ENCODE measurements around the gene TRIM60.
"Not testable (repeated sequence)": the region's sequence is repeated elsewhere in the genome, so short reads cannot be mapped to it uniquely, and the experiment has no call there.

- not testable (repeated sequence) for TF ChIP-seq CTCF (conservative IDR thresholded peaks at IDR 0.05; ENCODE audit: low read depth, low read length); ELK1 (IDR thresholded peaks at IDR 0.05; ENCODE audit: borderline replicate concordance, low read depth, low read length); MAFK (IDR thresholded peaks at IDR 0.05; ENCODE audit: low read depth, low read length); POLR2A (IDR thresholded peaks at IDR 0.05; ENCODE audit: low read depth, low read length); RAD21 (IDR thresholded peaks at IDR 0.05; ENCODE audit: low read length)
Observed at GRCh38 chr4:165001957-165002356, 29.8 kb upstream of the TRIM60 start.
